Cardiac septum (tissue), 1 donor: ENCODE results near the gene TEX44. TPM values are rescaled to one million over a fixed set of nuclear protein-coding genes. Genes with fewer than 3 reads are reported as not detected.
"Not testable (repeated sequence)": the region's sequence is repeated elsewhere in the genome, so short reads cannot be mapped to it uniquely, and the experiment has no call there.

Experiments used
- DNase-seq: peaks from one replicate; pipeline ENCODE4 v3.0.0-alpha.2; 2020; ENCODE audit warnings: low spot score
- intact Hi-C: fragments of 100-400 bp; cut with DNase I; formaldehyde crosslinking; loops from one replicate; pipeline ENCODE4 v1.14.0; 2022
- long read RNA-seq: library from polyadenylated mRNA; unstranded; transcript quantifications from one replicate; pipeline ENCODE4 v2.0.0, GENCODE V29; 2021
- total RNA-seq: library from RNA; stranded (reverse); fragmentation: NEBNext Ultra II Directional; extraction: Animal tissue kit (Norgen Biotek cat#: 25700); gene quantifications from one replicate; pipeline ENCODE4 v1.2.1, GENCODE V29; 2021
- donor health status: DM: no; HTN: no; CAD: no.

Gene TEX44
- not detected for total RNA-seq
- long read RNA-seq, result 0 reads

GRCh38 chr2:231592636-231593145 is at the start of gene TEX44:
Gene TEX44, plus strand, starts transcription at chr2:231592864. Its CDS starts 88 bp downstream, at chr2:231592952.
- intact Hi-C loops, result no loop called here
- DNase-seq, result no peak

- DNase-seq, result peak; percentile 84
- intact Hi-C loops, result no loop called here
Observed at GRCh38 chr2:231545105-231545902, 47.4 kb upstream of the TEX44 start.

DNA sequence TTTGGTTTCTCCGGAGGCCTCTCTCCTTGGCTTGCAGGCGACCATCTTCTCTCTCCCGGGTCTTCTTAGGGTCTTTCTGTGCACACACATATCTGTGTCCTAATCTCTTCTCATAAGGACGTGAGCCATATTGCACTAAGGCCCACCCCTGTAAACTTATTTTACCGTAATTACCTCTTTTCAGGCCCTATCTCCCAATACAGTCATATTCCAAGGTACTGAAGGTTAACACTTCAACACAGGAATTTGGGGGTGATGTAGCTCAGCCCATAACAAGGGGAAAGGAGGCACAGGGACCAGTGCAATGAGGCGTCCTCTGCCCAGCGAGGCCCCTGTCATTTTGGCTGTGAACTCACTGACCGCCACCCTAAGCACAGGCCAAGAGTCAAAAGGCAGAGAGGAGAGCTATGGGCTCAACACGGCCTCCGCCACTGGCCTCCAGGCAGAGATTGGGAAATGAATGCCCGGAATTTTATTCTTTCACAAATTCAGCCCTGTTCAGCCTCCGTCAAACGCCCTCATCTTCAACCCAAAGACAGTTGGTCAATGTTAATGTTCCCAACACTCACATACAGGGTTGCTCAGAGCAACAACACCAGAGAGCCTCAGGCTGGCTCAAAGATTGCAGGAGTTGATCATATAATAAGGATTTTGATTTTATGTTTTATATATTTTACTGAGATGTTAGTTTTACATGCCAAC is 46.5 kb upstream of the TEX44 start:
- no peak for DNase-seq
- intact Hi-C loops, result no loop called here

- DNase-seq, result no peak
- intact Hi-C loops, result no loop called here
Observed at GRCh38 chr2:231547315-231548110, 45.2 kb upstream of the TEX44 start.

DNA sequence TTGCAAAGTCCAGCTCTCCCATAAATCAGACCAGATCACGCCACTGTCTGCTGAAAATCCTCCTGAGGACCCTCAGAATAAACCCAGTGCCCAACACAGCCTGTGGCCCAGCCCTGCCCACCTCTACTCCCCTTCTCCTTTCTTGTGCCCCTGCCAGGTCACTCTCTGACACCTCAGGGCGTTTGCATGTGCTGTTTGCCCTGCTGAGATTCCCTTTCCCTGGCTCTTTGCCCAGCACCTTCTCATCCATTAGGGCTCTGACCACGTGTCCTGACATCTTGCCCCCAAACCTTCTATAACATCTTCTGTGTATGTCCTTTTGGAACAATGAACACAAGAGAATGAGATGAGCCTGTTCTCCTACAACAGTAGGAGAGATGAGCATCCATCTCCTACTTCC is 43.9 kb upstream of the TEX44 start:
- intact Hi-C loops, result no loop called here

GRCh38 chr2:231549446-231550239 is 43.0 kb upstream of the TEX44 start:
- intact Hi-C loops, result no loop called here
- DNase-seq, result no peak

More for the DNA sequence above, 43.9 kb upstream of the TEX44 start:
- DNase-seq, result no peak

GRCh38 chr2:231552752-231553151 is 39.9 kb upstream of the TEX44 start:
- intact Hi-C loops, result no loop called here
- no peak for DNase-seq

DNA sequence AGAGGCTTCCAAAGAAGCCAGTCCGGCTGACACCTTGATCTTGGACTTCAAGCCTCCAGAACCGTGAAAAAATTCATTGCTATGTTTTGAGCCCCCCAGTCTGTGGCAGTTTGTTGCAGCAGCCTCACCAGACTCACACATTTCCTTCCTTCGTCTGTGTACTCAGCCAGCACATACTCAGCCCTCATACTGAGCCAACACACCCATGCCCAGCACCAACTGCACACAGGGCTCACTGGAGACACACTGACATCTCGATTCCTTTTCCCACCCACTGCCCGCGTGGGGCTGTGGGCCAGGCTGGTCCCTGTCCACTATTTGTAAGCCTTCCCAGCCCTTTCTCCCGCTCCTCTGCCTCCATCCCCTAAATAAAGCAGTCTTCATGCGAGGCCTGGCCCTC is 38.3 kb upstream of the TEX44 start:
- no peak for DNase-seq
- intact Hi-C loops, result no loop called here

- DNase-seq, result peak; percentile 90
Observed at GRCh38 chr2:231554748-231555545, 37.7 kb upstream of the TEX44 start.

GRCh38 chr2:231556496-231556895 is 36.2 kb upstream of the TEX44 start:
- not testable (repeated sequence) for DNase-seq
- intact Hi-C loops, result loop anchor here (2.0 kb wide), 1 partner anchor 38 kb away; no protein-coding TSS in a partner anchor

More at GRCh38 chr2:231554748-231555545, 37.7 kb upstream of the TEX44 start:
- intact Hi-C loops, result no loop called here

GRCh38 chr2:231556981-231557380 is 35.7 kb upstream of the TEX44 start:
- intact Hi-C loops, result loop anchor here (1.0 to 2.0 kb wide), 2 partner anchors 38 to 74 kb away; no protein-coding TSS in a partner anchor
- DNase-seq, result no peak

- peak; percentile 84 for DNase-seq
- intact Hi-C loops, result loop anchor here (1.0 to 2.0 kb wide), 3 partner anchors 27 to 74 kb away; partner anchors contain the start of gene NMUR1
Observed at GRCh38 chr2:231557571-231558217, 35.0 kb upstream of the TEX44 start.

DNA sequence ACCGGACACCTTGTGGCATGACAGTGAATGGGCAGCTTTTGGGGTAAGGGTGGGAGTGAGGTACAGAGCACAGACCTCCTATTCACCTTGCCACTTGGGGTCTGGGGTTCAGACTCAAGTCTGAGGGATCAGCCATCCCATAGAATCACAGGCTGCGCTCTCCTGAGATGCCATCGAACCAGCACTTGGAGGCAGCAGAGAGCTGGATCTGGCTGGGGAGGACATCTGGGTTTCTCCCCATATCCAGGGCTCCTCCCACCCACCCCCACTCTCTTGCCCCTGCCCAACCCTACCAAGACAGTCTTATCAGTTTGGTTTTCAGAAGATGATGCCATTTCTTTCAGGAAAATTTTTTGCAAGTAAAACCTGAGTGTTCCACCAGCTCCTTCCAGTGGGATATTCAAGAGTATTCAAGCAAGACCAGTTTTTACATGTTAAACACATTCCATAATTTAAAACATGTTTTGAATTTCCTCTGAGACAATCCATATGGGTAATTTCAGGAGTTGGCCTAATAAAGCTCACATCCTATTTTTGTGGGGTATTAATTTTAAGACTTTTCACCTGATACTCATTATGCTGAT is 29.2 kb upstream of the TEX44 start:
- no peak for DNase-seq
- intact Hi-C loops, result loop anchor here (1.0 kb wide), 1 partner anchor 38 kb away; no protein-coding TSS in a partner anchor

DNA sequence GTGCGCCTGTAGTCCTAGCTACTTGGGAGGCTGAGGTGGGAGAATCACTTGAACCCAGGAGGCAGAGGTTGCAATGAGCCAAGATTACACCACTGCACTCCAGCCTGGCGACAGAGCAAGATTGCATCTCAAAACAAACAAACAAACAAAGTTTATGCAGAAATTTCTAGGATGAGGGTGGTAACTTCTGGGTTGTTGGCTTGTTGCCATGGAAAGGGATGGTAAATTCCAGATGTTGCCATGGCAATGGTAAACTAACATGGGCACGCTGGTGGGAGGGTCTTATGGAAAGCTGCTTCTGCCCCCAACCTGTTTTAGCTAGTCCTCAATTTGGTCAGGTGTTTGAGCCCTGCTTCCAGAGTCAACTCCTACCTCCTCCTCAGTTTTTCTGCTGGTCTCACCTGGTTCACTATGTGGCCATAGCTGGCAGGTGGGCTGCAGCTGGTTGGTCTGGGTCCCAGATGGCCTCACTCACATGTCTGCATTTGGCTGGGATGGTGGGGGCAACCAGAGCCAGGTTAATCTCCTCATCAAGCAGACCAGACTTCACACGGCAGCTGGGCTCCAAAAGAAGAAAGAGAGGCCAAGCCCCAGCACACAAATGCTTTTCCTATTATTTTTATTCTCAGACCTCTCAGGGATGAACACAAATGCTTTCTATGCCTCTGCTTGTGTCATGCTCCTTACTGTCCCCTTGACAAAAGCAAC is 26.6 kb upstream of the TEX44 start:
- no peak for DNase-seq
- intact Hi-C loops, result no loop called here

GRCh38 chr2:231567159-231567558 is 25.5 kb upstream of the TEX44 start:
- intact Hi-C loops, result no loop called here
- no peak for DNase-seq

GRCh38 chr2:231568098-231568784 is 24.4 kb upstream of the TEX44 start:
- intact Hi-C loops, result no loop called here
- no peak for DNase-seq
